Measurements from ENCODE around the gene SSX4. TPM values are rescaled to one million over a fixed set of nuclear protein-coding genes. Genes with fewer than 3 reads are reported as not detected.
"Not testable (repeated sequence)": the region's sequence is repeated elsewhere in the genome, so short reads cannot be mapped to it uniquely, and the experiment has no call there.

SSX4 gene, protein sequence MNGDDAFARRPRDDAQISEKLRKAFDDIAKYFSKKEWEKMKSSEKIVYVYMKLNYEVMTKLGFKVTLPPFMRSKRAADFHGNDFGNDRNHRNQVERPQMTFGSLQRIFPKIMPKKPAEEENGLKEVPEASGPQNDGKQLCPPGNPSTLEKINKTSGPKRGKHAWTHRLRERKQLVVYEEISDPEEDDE
- total RNA-seq = not detected
- not detected for polyA plus RNA-seq
- long read RNA-seq, donor 1 = 0 reads
- long read RNA-seq, donor 2 = 0 reads
- long read RNA-seq, donor 3 = 0 reads
- long read RNA-seq, donor 4 = 0 reads
- long read RNA-seq, donor 5 = 0 reads
- long read RNA-seq, donor 6 = 0 reads
- long read RNA-seq, donor 7 = 0 reads
- long read RNA-seq, donor 8 = 0 reads
- long read RNA-seq, donor 9 = 0 reads
- long read RNA-seq, donor 10 = 0 reads

DNA sequence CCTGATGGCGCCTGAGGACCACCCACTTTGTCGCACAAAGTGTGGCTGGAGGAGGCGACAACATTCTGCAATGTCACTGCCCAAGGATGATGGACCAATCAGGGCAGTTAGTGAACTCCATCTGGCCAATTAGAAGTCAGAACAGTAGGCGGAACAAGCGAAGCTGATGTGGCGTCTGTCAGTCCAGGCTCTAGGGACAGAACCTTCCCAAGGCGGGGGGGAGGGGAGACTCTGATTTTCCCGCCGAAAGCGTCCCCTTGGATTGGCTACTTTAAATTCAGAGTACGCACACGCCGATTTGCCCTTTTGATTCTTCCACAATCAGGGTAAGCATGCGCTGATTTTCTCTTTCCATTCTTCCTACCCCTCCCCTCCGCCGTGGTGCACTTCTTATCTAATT, at the start of gene SSX4:
SSX4 (plus strand) TSS at position 301 of the 400 bp plus-strand sequence. CDS start 515 bp downstream, outside the sequence.
- intact Hi-C loops (cut with DNase I; ENCODE audit: low total_unique reads); H3K4me3 ChIP-seq; DNase-seq; H3K4me1 ChIP-seq; H3K36me3 ChIP-seq; H3K27ac ChIP-seq; H3K27me3 ChIP-seq; H3K9me3 ChIP-seq: not testable (repeated sequence)
- WGBS, 5 donors = no CpG with 5 or more reads among the region's 16 CpGs

DNA sequence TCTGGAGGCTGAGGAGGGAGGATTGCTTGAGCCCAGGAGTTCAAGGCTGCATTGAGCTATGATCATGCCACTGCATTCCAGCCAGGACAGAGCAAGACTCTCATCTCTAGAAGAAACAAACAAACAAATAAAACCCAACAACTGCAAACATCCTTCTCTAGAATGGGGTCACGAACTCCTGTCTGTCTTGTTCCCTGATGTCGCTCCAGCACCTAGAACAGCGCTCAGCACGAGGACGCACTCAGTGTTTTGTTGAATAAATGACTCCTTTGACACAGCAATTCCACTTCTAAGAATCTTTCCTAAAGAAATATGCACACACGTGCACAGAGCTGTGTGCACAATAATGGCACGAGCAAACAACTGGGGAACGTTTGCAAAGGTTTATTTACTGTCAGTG, 37.3 kb upstream of the SSX4 start:
- H3K4me1 ChIP-seq; H3K4me3 ChIP-seq; H3K27ac ChIP-seq; H3K27me3 ChIP-seq; H3K9me3 ChIP-seq; DNase-seq; intact Hi-C loops (cut with DNase I; ENCODE audit: low total_unique reads); H3K36me3 ChIP-seq: not testable (repeated sequence)
- 27 to 44% (median 37%) methylated on average over 8 of the region's 8 CpGs for WGBS, 5 donors

DNA sequence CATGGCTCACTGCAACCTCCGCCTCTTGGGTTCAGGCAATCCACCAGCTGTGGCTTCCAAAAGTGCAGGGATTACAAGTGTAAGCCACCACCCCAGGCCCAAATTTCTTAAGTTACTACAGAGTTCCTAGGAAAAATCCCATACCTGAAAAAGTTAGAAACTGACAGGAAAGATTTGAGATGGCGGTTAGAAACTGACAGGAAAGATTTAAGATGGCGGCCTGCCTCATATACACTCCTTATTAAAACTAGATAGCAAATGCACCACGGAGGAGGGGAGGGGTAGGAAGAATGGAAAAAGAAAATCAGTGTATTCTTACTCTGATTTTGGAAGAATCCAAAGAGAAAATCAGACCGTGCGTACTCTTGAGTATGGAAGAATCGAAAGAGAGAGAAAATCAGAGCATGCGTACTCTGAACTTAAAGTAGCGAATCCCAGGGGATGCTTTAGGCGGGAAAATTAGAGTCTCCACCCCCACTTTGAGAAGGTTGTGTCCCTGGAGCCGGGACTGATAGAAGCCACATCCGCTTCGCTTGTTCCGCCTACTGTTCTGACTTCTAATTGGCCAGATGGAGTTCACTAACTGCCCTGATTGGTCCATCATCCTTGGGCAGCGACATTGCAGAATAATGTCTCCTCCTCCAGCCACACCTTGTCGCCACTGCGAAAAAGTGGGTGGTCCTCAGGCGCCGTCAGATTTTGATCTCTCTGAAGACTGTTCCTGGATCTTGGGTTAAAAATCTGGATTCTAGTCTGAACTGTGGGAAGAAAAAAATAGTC, 26.8 kb upstream of the SSX4 start, which contains the start of gene SSX3:
SSX3 (minus strand) TSS at position 389 of the 780 bp plus-strand sequence. CDS start 1,454 bp downstream, outside the sequence.
- H3K36me3 ChIP-seq; H3K4me1 ChIP-seq; H3K9me3 ChIP-seq; H3K27ac ChIP-seq; H3K4me3 ChIP-seq; H3K27me3 ChIP-seq; DNase-seq; intact Hi-C loops (cut with DNase I; ENCODE audit: low total_unique reads): not testable (repeated sequence)
- 85 to 95% (median 94%) methylated on average over 16 to 19 of the region's 19 CpGs for WGBS, 5 donors

DNA sequence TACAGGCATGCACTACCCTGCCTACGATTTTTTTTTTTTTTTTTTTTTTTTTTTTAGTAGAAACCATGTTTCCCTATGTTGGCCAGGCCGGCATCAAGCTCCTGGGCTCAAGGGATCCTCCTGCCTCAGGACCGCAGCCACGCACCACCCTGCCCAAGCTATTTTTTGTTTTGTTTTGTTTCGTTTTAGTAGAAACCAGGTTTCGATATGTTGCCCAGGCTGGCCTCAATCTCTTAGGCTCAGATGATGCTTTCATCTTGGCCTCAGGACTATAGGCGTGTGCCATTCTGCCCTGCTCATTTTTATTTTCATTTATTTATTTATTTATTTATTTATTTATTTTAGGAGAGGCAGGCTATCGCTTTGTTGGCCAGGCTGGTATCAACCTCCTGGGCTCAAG, 25.7 kb upstream of the SSX4 start:
- 85 to 99% (median 91%) methylated on average over 4 to 8 of the region's 8 CpGs for WGBS, 5 donors
- intact Hi-C loops (cut with DNase I; ENCODE audit: low total_unique reads) = no loop called here
- H3K27me3 ChIP-seq = no peaks in the 10 kb centered on the region
- TF ChIP-seq POLR2AphosphoS5 (IDR thresholded peaks at IDR 0.05) = no peak
- no peak for TF ChIP-seq POLR2A (IDR thresholded peaks at IDR 0.05)
- TF ChIP-seq, protein P1, sequence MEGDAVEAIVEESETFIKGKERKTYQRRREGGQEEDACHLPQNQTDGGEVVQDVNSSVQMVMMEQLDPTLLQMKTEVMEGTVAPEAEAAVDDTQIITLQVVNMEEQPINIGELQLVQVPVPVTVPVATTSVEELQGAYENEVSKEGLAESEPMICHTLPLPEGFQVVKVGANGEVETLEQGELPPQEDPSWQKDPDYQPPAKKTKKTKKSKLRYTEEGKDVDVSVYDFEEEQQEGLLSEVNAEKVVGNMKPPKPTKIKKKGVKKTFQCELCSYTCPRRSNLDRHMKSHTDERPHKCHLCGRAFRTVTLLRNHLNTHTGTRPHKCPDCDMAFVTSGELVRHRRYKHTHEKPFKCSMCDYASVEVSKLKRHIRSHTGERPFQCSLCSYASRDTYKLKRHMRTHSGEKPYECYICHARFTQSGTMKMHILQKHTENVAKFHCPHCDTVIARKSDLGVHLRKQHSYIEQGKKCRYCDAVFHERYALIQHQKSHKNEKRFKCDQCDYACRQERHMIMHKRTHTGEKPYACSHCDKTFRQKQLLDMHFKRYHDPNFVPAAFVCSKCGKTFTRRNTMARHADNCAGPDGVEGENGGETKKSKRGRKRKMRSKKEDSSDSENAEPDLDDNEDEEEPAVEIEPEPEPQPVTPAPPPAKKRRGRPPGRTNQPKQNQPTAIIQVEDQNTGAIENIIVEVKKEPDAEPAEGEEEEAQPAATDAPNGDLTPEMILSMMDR (IDR thresholded peaks at IDR 0.05) = no peak
- no peak for TF ChIP-seq EP300 (IDR thresholded peaks at IDR 0.05)
- no peaks in the 10 kb centered on the region for H3K9me3 ChIP-seq
- H3K4me3 ChIP-seq = no peak overlapping the region
- no peaks in the 10 kb centered on the region for H3K36me3 ChIP-seq
- no peaks in the 10 kb centered on the region for H3K4me1 ChIP-seq
- no peak overlapping the region for H3K27ac ChIP-seq
- DNase-seq = no peak

DNA sequence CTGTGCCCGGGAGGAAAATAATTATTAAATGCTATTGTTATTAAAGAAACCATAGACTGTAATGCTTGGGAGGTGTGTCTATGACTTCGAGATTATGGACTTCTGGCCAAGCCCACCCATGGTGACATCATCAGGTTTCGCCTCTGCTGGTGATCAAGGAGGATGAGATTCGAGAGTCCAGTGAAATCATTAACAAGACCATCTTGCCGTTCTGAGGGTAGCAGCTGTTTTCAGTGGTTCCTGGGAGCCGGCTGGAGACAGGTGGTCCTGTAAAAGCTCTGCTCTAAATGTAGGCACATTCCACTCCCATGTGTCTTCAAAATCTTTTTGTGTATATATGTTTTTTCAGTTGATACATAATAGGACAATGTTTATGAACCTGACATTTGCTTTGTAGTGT, 24.1 kb upstream of the SSX4 start:
- H3K27me3 ChIP-seq; intact Hi-C loops (cut with DNase I; ENCODE audit: low total_unique reads); DNase-seq; H3K9me3 ChIP-seq; H3K36me3 ChIP-seq; H3K4me1 ChIP-seq; H3K4me3 ChIP-seq; H3K27ac ChIP-seq: not testable (repeated sequence)
- WGBS, 5 donors = 62 to 81% (median 63%) methylated on average over 5 to 6 of the region's 6 CpGs

DNA sequence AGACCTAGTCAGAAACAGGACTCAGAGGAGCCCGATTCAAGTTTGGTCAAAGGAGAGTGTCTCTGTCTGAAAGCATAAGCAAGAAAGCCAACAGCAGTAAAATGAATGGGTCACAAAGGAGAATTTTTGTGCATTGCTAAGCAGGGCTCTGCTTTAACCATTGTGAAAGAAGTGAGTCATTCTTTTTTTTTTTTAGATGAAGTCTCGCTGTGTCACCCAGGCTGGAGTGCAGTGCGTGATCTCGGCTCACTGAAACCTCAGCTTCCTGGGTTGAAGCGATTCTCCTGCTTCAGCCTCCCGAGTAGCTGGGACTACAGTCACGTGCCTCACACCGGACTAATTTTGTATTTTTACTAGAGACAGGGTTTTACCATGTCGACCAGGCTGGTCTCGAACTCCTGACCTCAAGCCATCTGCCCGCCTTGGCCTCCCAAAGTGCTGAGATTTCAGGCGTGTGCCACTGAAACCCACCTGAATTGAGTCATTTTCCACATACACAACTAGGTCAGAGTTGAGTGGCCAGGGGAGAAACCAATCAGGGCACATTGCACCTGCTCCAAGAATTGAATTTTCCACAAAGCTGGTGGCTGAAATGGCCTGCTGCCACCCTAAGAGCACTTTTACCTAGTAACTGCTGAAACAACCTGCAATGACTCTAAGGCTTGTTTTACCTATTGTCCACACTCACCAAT, 15.5 kb upstream of the SSX4 start:
- H3K4me3 ChIP-seq; H3K27ac ChIP-seq; H3K36me3 ChIP-seq; DNase-seq; H3K27me3 ChIP-seq; intact Hi-C loops (cut with DNase I; ENCODE audit: low total_unique reads); H3K9me3 ChIP-seq; H3K4me1 ChIP-seq: not testable (repeated sequence)
- WGBS, 5 donors = no CpG with 5 or more reads among the region's 12 CpGs

DNA sequence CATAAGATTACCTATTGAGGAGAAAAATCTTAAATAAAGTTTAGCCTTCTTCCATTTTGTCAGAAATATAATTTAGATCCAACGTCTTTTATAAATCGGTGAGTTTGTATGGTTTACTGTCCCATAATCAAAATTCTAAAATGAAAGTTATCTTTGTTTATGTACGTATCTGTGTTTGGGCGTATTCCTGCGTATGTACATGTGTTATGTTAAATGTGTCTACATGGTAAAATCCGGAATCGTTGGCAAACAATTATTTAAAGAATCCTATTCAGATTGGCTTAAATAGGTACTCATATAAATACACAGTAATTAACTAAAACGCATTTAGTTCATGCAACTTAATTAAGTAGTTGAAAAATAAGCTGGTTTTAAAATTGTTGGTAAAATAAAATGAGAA, 12.9 kb upstream of the SSX4 start:
- H3K9me3 ChIP-seq; intact Hi-C loops (cut with DNase I; ENCODE audit: low total_unique reads); H3K27me3 ChIP-seq; DNase-seq; H3K27ac ChIP-seq; H3K4me3 ChIP-seq; H3K36me3 ChIP-seq; H3K4me1 ChIP-seq: not testable (repeated sequence)
- no CpG with 5 or more reads among the region's 8 CpGs for WGBS, 5 donors

DNA sequence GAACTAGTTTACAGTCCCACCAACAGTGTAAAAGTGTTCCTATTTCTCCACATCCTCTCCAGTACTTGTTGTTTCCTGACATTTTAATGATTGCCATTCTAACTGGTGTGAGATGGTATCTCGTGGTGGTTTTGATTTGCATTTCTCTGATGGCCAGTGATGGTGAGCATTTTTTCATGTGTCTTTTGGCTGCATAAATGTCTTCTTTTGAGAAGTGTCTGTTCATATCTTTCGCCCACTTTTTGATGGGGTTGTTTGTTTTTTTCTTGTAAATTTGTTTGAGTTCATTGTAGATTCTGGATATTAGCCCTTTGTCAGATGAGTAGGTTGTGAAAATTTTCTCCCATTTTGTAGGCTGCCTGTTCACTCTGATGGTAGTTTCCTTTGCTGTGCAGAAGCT, 13.6 kb downstream of the SSX4 start:
- H3K27me3 ChIP-seq; intact Hi-C loops (cut with DNase I; ENCODE audit: low total_unique reads); DNase-seq; H3K4me1 ChIP-seq; H3K4me3 ChIP-seq; H3K36me3 ChIP-seq; H3K27ac ChIP-seq; H3K9me3 ChIP-seq: not testable (repeated sequence)
- 64 to 82% (median 78%) methylated on average over 1 to 2 of the region's 2 CpGs for WGBS, 5 donors

DNA sequence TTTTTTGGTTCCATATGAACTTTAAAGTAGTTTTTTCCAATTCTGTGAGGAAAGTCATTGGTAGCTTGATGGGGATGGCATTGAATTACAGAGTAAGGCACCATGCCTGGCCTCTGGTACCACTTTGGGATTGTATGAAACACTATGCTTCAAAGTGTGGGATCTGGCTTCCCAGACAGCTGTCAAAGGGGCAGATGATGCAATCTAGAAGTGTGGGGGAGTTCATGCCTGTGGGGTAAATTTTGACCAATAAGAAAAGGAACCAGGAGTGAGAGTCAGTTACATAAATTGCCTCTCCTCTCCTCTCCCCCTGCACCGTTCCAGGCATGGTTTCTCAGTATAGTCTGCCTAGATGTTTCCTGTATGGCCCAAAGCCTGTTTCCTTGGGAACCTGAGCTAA, 14.5 kb downstream of the SSX4 start:
- 22 to 50% (median 40%) methylated on average over 1 of the region's 1 CpG for WGBS, 5 donors
- H3K4me3 ChIP-seq; H3K4me1 ChIP-seq; H3K27ac ChIP-seq; intact Hi-C loops (cut with DNase I; ENCODE audit: low total_unique reads); H3K27me3 ChIP-seq; H3K36me3 ChIP-seq; DNase-seq; H3K9me3 ChIP-seq: not testable (repeated sequence)

DNA sequence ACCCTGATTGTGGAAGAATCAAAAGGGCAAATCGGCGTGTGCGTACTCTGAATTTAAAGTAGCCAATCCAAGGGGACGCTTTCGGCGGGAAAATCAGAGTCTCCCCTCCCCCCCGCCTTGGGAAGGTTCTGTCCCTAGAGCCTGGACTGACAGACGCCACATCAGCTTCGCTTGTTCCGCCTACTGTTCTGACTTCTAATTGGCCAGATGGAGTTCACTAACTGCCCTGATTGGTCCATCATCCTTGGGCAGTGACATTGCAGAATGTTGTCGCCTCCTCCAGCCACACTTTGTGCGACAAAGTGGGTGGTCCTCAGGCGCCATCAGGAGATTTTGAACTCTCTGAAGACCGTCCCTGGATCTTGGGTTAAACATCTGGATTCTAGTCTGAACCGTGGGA, 28.5 kb downstream of the SSX4 start, which contains the start of gene SSX4B:
SSX4B (minus strand) TSS at position 101 of the 400 bp plus-strand sequence. CDS start 588 bp downstream, outside the sequence.
- WGBS, 5 donors = no CpG with 5 or more reads among the region's 15 CpGs
- intact Hi-C loops (cut with DNase I; ENCODE audit: low total_unique reads); H3K4me3 ChIP-seq; DNase-seq; H3K36me3 ChIP-seq; H3K4me1 ChIP-seq; H3K27me3 ChIP-seq; H3K27ac ChIP-seq; H3K9me3 ChIP-seq: not testable (repeated sequence)

All from stomach (tissue), 19 donors.